ENCODE measurements around the gene GLYATL1B.
"Not testable (repeated sequence)": the region's sequence is repeated elsewhere in the genome, so short reads cannot be mapped to it uniquely, and the experiment has no call there.

Gene GLYATL1B

GRCh38 chr11:59081430-59082020, 4.6 kb upstream of the GLYATL1B start:
- no CpG with 5 or more reads among the region's 4 CpGs for WGBS (ENCODE audit: extremely low coverage, insufficient coverage, insufficient read length)
- H4K8ac ChIP-seq (ENCODE audit: low read depth, low read length); H2AFZ ChIP-seq (ENCODE audit: insufficient read depth, low read length, poor library complexity); H2BK120ac ChIP-seq (ENCODE audit: insufficient read depth, low read length, poor library complexity); H2BK12ac ChIP-seq (ENCODE audit: low read length); H3K79me1 ChIP-seq (ENCODE audit: low read length); H3K23ac ChIP-seq (ENCODE audit: low read length); H3K14ac ChIP-seq (ENCODE audit: low read length); H3K4ac ChIP-seq (ENCODE audit: low read depth, low read length); H4K12ac ChIP-seq (ENCODE audit: low read depth, low read length); H3K79me2 ChIP-seq (ENCODE audit: control insufficient read depth, insufficient read depth, low read length, poor library complexity); H3K4me3 ChIP-seq (ENCODE audit: low read depth, low read length); DNase-seq; H3K9ac ChIP-seq (ENCODE audit: low read length); H3K4me2 ChIP-seq (ENCODE audit: low read length); H2BK5ac ChIP-seq (ENCODE audit: low read depth, low read length, poor library complexity); H3K18ac ChIP-seq (ENCODE audit: low read length); H3K9me3 ChIP-seq (ENCODE audit: insufficient read depth, low read depth, low read length); H4K91ac ChIP-seq (ENCODE audit: low read depth, low read length); H3K36me3 ChIP-seq (ENCODE audit: control insufficient read depth in 1 of 2, insufficient read depth in 2 of 2, low read length in 2 of 2); H3K27me3 ChIP-seq (ENCODE audit: insufficient read depth, low read length); H3K4me1 ChIP-seq (ENCODE audit: control insufficient read depth in 1 of 2, insufficient read depth in 2 of 2, low read length in 2 of 2); H2AK5ac ChIP-seq (ENCODE audit: low read length); H3K27ac ChIP-seq (ENCODE audit: low read depth, low read length): not testable (repeated sequence)

- H3K36me3 ChIP-seq (ENCODE audit: control insufficient read depth in 1 of 2, insufficient read depth in 2 of 2, low read length in 2 of 2): no peaks in the 10 kb centered on the region
- no peak overlapping the region for H2AFZ ChIP-seq (ENCODE audit: insufficient read depth, low read length, poor library complexity)
- no peak overlapping the region for H4K91ac ChIP-seq (ENCODE audit: low read depth, low read length)
- H3K18ac ChIP-seq (ENCODE audit: low read length): no peak overlapping the region
- no CpG with 5 or more reads among the region's 4 CpGs for WGBS (ENCODE audit: extremely low coverage, insufficient coverage, insufficient read length)
- H3K9me3 ChIP-seq (ENCODE audit: insufficient read depth, low read depth, low read length): no peaks in the 10 kb centered on the region
- no peak overlapping the region for H2BK5ac ChIP-seq (ENCODE audit: low read depth, low read length, poor library complexity)
- H3K79me1 ChIP-seq (ENCODE audit: low read length): no peaks in the 10 kb centered on the region
- H3K79me2 ChIP-seq (ENCODE audit: control insufficient read depth, insufficient read depth, low read length, poor library complexity): no peaks in the 10 kb centered on the region
- H2AK5ac ChIP-seq (ENCODE audit: low read length): no peak overlapping the region
- H3K4ac ChIP-seq (ENCODE audit: low read depth, low read length): no peak overlapping the region
- no peak overlapping the region for H3K4me2 ChIP-seq (ENCODE audit: low read length)
- H3K9ac ChIP-seq (ENCODE audit: low read length): no peak overlapping the region
- H4K8ac ChIP-seq (ENCODE audit: low read depth, low read length): no peak overlapping the region
- no peak overlapping the region for H3K4me3 ChIP-seq (ENCODE audit: low read depth, low read length)
- no peak overlapping the region for H3K27ac ChIP-seq (ENCODE audit: low read depth, low read length)
- no peak overlapping the region for H3K14ac ChIP-seq (ENCODE audit: low read length)
- DNase-seq: no peak
- no peak overlapping the region for H2BK120ac ChIP-seq (ENCODE audit: insufficient read depth, low read length, poor library complexity)
- no peaks in the 10 kb centered on the region for H3K4me1 ChIP-seq (ENCODE audit: control insufficient read depth in 1 of 2, insufficient read depth in 2 of 2, low read length in 2 of 2)
- H2BK12ac ChIP-seq (ENCODE audit: low read length): no peak overlapping the region
- H4K12ac ChIP-seq (ENCODE audit: low read depth, low read length): no peak overlapping the region
- no peak overlapping the region for H3K23ac ChIP-seq (ENCODE audit: low read length)
- no peaks in the 10 kb centered on the region for H3K27me3 ChIP-seq (ENCODE audit: insufficient read depth, low read length)
Observed at GRCh38 chr11:59088162-59088561, 2.1 kb downstream of the GLYATL1B start.

- H2BK5ac ChIP-seq (ENCODE audit: low read depth, low read length, poor library complexity); H2BK120ac ChIP-seq (ENCODE audit: insufficient read depth, low read length, poor library complexity); H3K27ac ChIP-seq (ENCODE audit: low read depth, low read length); H2AK5ac ChIP-seq (ENCODE audit: low read length); H3K9me3 ChIP-seq (ENCODE audit: insufficient read depth, low read depth, low read length); H3K18ac ChIP-seq (ENCODE audit: low read length); H3K4me1 ChIP-seq (ENCODE audit: control insufficient read depth in 1 of 2, insufficient read depth in 2 of 2, low read length in 2 of 2); H3K79me2 ChIP-seq (ENCODE audit: control insufficient read depth, insufficient read depth, low read length, poor library complexity); H2BK12ac ChIP-seq (ENCODE audit: low read length); H4K91ac ChIP-seq (ENCODE audit: low read depth, low read length); H3K36me3 ChIP-seq (ENCODE audit: control insufficient read depth in 1 of 2, insufficient read depth in 2 of 2, low read length in 2 of 2); H3K23ac ChIP-seq (ENCODE audit: low read length); DNase-seq; H3K4me3 ChIP-seq (ENCODE audit: low read depth, low read length); H3K79me1 ChIP-seq (ENCODE audit: low read length); H3K27me3 ChIP-seq (ENCODE audit: insufficient read depth, low read length); H4K12ac ChIP-seq (ENCODE audit: low read depth, low read length); H4K8ac ChIP-seq (ENCODE audit: low read depth, low read length); H3K9ac ChIP-seq (ENCODE audit: low read length); H2AFZ ChIP-seq (ENCODE audit: insufficient read depth, low read length, poor library complexity); H3K4me2 ChIP-seq (ENCODE audit: low read length); H3K4ac ChIP-seq (ENCODE audit: low read depth, low read length); H3K14ac ChIP-seq (ENCODE audit: low read length): not testable (repeated sequence)
Observed at GRCh38 chr11:59093576-59093975, 7.5 kb downstream of the GLYATL1B start.

- not testable (repeated sequence) for H3K9ac ChIP-seq (ENCODE audit: low read length); H3K4me1 ChIP-seq (ENCODE audit: control insufficient read depth in 1 of 2, insufficient read depth in 2 of 2, low read length in 2 of 2); H3K4me2 ChIP-seq (ENCODE audit: low read length); H2AK5ac ChIP-seq (ENCODE audit: low read length); H3K27me3 ChIP-seq (ENCODE audit: insufficient read depth, low read length); H3K23ac ChIP-seq (ENCODE audit: low read length); H2BK120ac ChIP-seq (ENCODE audit: insufficient read depth, low read length, poor library complexity); H4K12ac ChIP-seq (ENCODE audit: low read depth, low read length); H3K18ac ChIP-seq (ENCODE audit: low read length); H3K4ac ChIP-seq (ENCODE audit: low read depth, low read length); H3K27ac ChIP-seq (ENCODE audit: low read depth, low read length); H2AFZ ChIP-seq (ENCODE audit: insufficient read depth, low read length, poor library complexity); H3K9me3 ChIP-seq (ENCODE audit: insufficient read depth, low read depth, low read length); H4K8ac ChIP-seq (ENCODE audit: low read depth, low read length); H2BK12ac ChIP-seq (ENCODE audit: low read length); H3K4me3 ChIP-seq (ENCODE audit: low read depth, low read length); H2BK5ac ChIP-seq (ENCODE audit: low read depth, low read length, poor library complexity); H3K36me3 ChIP-seq (ENCODE audit: control insufficient read depth in 1 of 2, insufficient read depth in 2 of 2, low read length in 2 of 2); H3K79me1 ChIP-seq (ENCODE audit: low read length); H3K79me2 ChIP-seq (ENCODE audit: control insufficient read depth, insufficient read depth, low read length, poor library complexity); H3K14ac ChIP-seq (ENCODE audit: low read length); H4K91ac ChIP-seq (ENCODE audit: low read depth, low read length); DNase-seq
- no CpG with 5 or more reads among the region's 1 CpG for WGBS (ENCODE audit: extremely low coverage, insufficient coverage, insufficient read length)
Observed at GRCh38 chr11:59095225-59095624, 9.1 kb downstream of the GLYATL1B start.

Measured in trophoblast cell (in vitro differentiated cells and primary cell).